HT1080 (cell line): ENCODE results near the gene ZNF350. TPM values are rescaled to one million over a fixed set of nuclear protein-coding genes. Genes with fewer than 3 reads are reported as not detected.
"Not testable (repeated sequence)": the region's sequence is repeated elsewhere in the genome, so short reads cannot be mapped to it uniquely, and the experiment has no call there.

Experiments used
- DNase-seq: peaks from one replicate; pipeline ENCODE4 v3.0.0-alpha.2; 2015; ENCODE audit warnings: low read depth
- polyA plus RNA-seq, 2 experiments: library from polyadenylated mRNA; depleted of rRNA; stranded (reverse); fragments of >200 nt; gene quantifications; 2 replicates each; pipeline ENCODE4 v1.2.3, GENCODE V29; 2015
- total RNA-seq: library from RNA; depleted of rRNA; stranded (reverse); fragments of >200 nt; shearing (Covaris generic); gene quantifications from 2 replicates; pipeline ENCODE4 v1.2.3, GENCODE V29; 2014; rRNA removed

The ZNF350 gene
- 3.9 and 5.8 TPM in 2 replicates for total RNA-seq
- 3.1 and 3.8 TPM in 2 replicates for polyA plus RNA-seq (2015; cell fraction: cytosol; rRNA removed)
- 5.7 and 9.5 TPM in 2 replicates for polyA plus RNA-seq (2015; cell fraction: nucleus; rRNA removed)

DNA sequence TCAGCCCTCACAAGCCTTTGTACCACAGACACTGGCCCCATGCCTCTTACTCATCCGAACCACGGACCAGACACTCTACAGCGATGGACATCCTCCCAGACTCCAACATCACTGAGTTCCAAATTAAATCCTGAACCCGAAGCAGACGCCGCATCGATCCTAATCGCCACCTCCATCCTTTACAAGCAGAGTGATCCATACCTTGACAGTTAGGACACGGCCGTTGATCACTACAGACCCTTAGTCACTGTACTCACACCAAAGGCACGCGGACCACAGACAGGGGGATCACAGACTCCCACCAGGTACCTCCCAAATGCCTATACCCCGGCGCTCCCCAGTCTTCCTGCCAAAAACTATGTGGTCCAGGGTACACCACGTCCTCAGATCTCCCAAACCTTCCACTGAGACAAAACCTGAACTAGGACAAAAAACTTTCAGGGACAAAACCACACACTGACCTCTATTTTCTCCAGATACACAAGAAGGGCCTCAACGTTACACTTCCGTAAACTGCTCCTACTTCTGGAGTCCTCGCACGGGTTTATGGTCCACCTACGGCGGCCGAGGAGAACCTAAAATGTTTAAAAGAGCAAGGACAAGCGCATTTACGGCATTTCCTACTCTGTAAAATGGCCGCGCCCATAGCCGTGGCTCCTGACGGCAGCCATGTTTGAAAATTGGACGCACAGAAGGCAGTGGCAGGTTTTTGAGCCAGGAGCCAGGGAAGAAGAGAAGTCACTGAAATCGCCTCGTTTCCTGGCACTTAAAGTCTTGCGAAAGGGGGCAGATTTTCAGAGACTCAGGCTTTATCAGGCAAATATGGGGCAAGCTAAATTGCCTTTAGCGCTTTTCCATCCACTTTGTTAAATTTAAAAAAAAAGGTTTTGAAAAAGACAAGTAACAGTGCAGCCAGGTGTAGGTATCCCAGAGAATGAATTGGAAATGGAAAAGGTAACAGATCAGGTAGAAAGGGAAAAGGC is at the start of gene ZNF350:
Gene ZNF350, minus strand, starts transcription at position 532 of the 983 bp plus-strand sequence. CDS start 12,480 bp downstream, outside the sequence.
- DNase-seq = peak; percentile 90

DNA sequence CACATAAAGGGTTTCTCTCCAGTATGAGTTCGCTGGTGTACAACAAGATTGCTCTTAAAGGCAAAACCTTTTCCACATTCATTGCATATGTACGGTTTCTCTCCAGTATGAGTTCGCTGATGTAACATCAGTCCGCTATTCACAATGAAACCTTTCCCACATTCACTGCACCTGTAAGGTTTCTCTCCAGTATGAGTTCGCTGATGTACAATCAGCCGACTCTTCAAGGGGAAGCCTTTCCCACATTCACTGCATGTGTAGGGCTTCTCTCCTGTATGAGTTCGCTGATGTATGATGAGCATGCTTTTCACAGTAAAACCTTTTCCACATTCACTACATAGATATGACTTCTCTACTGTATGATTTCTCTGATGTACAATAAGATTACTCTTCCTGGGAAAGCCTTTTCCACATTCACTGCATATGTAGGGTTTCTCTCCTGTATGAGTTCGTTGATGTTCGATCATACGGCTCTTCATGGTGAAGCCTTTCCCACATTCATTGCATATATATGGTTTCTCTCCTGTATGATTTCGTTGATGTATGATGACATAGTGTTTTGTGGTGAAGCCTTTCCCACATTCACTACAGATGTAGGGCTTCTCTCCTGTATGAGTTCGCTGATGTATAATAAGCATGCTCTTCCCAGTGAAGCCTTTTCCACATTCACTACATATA is 47.5 kb upstream of the ZNF350 start:
- DNase-seq = no peak

DNA sequence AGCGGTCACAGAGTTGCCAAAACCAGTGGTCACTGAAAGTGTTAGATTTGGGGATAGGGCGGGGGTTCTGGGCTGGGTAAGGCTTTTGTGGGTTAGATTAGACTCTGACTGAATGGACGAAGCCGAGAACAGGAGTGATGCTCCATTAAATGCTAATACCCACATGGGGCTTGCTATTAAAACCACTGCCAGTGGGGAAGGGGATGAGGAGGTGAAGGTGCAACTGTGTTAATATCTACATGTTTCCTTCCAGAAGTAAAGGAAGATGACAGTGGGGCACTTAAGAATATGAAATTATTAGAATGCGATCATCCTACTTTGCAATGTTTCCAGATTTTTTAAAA is 42.1 kb upstream of the ZNF350 start:
- DNase-seq = no peak

DNA sequence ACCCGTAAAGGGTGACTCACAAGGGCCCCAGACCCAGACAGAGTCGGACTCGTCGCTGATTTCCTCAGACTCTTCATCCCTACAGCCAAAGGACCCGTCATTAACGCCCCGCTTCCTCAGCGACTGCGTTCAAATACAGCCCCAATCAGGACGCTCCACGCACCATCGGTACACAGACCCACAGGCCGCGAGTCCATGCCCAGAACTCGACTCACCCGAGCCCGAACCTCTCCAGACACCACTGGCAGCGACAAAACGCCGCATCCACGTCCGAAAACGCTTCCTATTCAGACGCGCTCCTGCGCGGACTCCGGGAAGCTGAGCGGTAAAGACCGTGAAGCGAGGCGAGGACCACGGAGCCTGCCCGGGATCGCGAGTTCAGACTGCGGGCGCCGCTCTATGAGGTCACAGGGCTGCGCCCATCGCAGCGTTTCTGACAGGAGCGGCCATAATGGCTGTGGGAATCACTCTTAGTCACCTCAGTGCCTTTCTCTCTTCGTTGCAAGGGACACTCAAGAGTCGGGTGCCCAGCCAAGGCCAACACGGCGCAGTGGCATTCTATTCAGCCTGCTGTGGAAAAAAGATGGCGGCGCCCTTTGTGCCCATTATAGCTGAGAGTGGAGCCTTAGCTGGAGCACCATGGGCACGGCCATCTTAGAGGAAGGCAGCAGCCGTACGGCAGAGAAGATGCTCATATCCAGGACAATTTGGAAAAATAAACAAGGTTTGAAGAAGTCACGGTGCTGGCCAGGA is 41.6 kb upstream of the ZNF350 start, which contains the start of gene ZNF614:
Gene ZNF614, minus strand, starts transcription at position 353 of the 753 bp plus-strand sequence. CDS start 2,634 bp downstream, outside the sequence.
- DNase-seq = peak; percentile 85

DNA sequence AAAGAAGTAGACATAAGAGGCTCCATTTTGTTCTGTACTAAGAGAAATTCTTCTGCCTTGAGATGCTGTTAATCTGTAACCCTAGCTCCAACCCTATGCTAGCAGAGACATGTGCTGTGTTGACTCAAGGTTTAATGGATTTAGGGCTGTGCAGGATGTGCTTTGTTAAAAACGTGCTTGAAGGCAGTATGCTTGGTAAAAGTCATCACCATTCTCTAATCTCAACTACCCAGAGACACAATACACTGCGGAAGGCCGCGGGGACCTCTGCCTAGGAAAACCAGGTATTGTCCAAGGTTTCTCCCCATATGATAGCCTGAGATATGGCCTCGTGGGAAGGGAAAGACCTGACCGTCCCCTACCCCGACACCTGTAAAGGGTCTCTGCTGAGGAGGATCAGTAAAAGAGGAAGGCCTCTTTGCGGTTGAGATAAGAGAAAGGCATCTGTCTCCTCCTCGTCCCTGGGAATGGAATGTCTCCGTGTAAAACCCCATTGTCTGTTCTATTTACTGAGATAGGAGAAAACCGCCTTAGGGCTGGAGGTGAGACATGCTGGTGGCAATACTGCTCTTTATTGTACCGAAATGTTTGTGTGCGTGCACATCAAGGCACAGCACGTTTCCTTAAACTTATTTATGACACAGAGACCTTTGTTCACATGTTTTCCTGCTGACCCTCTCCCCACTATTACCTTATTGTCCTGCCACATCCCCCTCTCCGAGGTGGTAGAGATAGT is 39.8 kb upstream of the ZNF350 start:
- not testable (repeated sequence) for DNase-seq

DNA sequence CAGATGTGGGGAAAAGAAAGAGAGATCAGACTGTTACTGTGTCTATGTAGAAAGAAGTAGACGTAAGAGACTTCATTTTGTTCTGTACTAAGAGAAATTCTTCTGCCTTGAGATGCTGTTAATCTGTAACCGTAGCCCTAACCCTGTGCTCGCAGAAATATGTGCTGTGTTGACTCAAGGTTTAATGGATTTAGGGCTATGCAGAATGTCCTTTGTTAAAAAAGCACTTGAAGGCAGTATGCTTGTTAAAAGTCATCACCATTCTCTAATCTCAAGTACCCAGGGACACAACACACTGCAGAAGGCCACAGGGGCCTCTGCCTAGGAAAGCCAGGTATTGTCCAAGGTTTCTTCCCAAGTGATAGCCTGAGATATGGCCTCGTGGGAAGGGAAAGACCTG is 37.8 kb upstream of the ZNF350 start:
- DNase-seq = not testable (repeated sequence)

DNA sequence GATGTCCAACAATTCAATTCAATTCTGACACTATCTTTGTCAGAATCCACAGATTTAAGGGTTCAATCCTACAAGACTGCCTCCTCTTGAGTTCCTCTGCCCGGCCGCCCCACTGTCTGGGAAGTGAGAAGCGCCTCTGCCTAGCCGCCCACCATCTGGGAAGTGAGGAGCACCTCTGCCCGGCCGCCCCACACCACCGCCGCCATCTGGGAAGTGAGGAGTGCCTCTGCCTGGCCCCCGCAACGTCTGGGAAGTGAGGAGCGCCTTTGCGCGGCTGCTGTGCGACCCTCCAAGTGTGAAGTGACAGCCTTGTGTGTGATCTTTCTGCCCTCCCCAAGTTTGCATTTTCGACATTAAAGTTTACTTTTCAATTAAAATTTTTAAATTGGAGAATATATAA is 35.6 kb upstream of the ZNF350 start:
- DNase-seq = no peak

DNA sequence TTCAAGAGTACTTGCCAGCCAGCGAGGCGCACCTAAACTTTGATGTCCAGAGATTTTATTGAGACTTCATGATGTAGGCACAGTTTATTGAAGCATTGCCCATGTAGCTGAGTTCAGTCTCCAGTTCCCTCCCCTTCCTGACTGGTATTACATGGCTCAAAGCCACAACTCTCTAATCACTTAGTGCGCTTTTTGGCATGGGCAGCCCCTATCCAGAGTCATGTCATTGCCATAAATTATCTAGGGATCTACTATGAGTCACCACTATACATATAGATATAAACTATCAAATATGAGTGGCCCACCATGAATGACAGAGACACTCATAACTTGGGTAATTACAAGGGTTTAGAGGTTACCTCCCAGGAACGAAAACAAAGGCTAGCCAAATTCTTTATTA is 33.9 kb upstream of the ZNF350 start:
- no peak for DNase-seq

DNA sequence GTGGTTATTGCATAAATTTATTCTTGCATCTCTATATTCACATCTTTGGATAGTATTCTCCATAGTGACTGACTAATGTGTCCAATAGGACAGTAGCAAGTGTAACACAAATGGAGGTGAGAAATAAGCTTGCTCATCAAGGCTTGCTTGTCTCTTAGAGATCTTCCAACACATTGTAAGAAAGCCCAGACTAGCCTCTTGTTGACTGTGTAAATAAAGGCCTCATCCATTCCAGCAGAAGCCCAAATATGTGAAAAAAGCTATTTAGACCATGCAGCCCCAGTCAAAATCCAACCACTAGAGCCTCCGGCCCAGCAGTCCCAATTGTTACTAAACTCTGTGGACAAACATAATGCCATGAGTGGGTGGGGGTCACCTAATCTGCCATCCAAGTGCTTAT is 24.0 kb upstream of the ZNF350 start:
- DNase-seq = no peak

DNA sequence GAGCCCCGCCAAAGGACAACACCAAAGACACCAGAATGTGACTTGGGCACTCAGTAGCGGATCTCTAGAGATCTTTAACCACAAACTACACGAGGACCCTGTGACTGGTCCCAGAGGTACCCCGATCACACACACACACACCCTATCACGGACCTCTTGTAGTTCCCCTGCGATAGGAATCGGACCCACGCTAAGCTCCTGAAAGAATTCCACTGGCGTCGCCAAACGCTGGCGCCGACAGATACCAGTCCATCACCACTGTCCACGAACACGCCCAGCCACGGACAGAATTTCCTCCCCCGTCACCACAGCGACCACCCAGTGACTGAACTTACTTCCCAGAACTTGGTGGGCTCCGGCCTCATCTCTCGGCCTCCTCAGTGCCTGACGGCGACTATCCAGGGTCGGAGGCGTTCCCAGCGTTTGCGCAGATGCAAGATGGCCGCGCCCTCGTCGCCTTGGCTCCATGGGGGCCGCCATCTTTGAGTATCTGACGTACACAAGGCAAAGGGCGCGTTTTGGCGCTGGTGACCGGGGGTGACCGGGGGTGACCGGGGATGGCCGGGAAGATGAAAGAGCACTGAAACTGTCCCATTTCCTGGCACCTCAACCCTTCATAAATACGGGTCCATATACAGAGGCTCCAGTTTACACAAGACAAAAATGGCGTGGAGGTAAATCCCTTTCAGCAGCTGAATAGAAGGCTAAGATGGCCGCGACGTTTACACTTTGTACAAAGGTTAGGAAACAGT is 21.3 kb upstream of the ZNF350 start, which contains the start of gene ZNF615:
Gene ZNF615, minus strand, starts transcription at position 406 of the 752 bp plus-strand sequence. CDS start 4,500 bp downstream, outside the sequence.
- DNase-seq = peak; percentile 73

DNA sequence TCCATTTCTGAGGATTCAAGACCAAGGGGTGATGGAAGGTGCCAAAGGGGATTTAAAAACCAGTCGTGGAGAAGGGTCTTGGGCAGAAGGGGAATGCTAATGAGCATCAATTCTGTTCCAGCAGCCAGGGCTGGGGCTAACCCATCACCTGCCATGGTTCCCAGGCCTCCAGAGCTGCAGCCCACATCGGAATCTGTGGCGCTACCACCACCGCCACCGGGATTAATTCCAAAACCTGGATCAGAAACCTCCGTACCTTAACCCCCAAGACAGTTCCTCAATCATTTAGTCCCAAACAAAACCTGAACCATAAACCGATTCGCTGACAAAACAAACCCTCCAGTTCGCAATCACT is 20.8 kb upstream of the ZNF350 start:
- no peak for DNase-seq

DNA sequence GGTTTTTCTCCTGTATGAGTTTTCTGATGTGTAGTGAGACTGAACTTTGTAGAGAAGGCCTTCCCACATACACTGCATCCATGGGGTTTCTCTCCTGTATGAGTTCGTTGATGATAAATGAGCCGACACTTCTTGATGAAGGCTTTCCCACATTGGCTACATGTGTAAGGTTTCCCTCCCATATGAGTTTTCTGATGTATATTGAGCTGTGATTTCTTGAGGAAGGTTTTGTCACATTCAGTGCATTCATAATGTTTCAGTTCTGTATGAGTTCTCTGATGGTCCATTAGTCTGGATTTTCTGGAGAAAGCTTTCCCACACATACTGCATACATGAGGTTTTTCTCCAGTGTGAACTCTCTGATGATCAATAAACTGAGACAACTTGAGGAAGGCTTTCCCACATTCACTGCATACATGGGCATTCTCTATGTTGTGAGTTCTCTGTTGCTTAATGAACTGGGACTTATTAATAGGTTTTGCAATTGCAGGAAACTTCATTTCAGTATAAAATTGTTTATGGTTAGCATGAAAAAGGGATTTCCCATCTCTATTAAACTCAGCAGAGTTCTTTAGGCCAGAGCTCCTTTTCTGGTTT is 7.5 kb upstream of the ZNF350 start:
- no peak for DNase-seq

DNA sequence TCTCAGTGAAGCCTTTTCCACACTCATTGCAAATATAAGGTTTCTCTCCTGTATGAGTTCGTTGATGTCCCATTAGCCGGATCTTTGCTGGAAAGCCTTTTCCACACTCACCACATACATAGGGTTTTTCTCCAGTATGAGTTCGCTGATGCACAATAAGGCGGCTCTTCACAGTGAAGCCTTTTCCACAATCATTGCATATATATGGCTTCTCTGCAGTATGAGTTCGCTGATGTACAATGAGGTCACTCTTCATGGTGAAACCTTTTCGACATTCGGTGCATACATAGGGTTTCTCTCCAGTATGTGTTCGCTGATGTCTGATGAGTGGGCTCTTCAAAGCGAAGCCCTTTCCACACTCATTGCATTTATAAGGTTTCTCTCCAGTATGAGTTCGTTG is 6.8 kb upstream of the ZNF350 start:
- DNase-seq = no peak

DNA sequence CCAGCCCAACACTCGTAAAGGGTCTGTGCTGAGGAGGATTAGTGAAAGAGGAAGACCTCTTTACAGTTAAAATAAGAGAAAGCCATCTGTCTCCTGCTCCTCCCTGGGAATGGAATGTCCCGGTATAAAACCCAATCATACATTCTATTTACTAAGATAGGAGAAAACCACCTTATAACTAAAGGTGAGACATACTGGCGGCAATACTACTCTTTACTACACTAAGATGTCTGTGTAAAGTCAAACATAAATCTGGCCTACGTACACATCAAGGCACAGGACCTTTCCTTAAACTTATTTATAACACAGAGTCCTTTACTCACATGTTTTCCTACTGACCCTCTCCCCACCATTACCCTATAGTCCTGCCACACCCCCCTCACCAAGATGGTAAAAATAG is 3.3 kb downstream of the ZNF350 start:
- no peak for DNase-seq

DNA sequence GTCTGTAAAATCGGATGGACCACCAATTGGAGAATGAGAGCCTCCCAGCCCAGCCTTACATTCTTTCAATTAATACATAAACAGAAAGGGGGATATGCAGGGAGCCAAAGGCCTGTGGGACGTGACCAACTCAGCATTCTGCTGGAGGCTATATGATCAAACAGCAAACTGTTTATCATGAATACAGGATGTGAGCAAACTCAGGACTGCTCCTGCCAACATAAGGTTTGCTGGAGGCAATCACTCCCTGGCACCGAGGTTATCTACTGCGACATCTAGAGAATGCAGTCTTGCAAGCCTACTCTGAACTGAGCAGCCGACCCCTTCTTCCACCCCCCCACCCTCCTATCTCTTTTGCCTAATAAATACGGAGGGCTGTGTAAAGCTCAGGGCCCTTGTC is 5.7 kb downstream of the ZNF350 start:
- not testable (repeated sequence) for DNase-seq

DNA sequence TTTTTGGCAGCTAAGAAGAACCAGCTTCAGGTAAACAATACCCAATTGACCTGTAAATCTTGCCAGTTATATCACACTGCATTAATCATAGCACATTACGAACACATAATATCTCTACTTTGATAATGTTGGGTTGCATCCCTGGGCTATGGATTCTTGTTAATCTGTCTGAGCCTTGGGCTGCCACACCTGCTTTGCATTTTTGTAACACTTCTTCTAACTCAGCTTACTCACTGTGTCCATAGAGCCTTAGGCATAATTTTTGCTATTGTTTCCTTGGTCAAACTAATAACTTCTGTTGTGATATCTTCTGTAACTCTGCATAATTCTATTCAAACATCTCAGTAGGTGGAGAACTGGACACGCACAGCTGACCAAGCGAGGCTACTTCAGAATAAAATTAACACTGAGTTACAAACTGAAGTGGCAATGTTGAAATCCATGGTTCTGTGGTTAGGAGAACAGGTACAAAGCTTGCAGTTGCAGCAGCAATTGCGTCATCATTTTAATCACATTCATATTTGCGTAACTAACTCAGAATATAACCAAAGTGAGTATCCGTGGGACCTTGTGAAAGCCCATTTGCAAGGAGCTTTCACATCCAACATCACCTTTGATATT is 6.4 kb downstream of the ZNF350 start:
- DNase-seq = no peak

DNA sequence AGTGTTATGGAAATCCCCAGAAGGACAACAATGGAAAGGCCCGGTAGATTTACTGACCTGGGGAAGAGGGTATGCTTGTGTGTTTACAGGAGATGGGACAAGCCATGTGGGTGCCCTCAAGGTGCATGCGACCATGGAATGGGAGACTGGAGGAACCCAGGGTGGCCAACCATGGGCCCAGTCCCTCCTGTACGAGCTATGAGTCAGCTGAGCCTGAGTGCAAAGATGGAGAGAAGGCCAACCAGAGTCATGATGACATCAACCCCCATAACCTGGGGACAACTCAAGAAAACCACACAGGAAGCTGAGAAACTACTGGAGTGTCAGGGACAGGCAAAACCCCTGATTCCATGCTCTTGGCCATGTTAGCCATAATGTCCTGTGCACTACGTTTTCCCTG is 7.8 kb downstream of the ZNF350 start:
- DNase-seq = peak; percentile 42

DNA sequence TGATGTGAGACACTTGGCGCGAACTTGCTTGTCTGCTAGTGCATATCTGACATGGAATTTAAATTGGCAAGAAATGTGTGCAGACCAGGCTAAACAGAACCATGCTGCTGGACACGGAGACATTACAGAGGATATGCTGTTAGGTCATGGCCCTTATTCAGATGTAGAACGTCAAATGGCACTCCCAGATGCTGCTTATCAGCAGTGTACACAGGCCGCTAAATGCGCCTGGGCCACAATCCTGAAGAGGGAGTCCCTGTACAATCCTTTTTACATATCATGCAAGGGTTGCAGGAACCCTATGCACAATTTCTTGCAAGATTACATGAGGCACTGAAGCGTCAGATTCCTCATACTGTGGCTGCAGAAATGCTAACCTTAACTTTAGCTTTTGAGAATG is 9.3 kb downstream of the ZNF350 start:
- DNase-seq = no peak

DNA sequence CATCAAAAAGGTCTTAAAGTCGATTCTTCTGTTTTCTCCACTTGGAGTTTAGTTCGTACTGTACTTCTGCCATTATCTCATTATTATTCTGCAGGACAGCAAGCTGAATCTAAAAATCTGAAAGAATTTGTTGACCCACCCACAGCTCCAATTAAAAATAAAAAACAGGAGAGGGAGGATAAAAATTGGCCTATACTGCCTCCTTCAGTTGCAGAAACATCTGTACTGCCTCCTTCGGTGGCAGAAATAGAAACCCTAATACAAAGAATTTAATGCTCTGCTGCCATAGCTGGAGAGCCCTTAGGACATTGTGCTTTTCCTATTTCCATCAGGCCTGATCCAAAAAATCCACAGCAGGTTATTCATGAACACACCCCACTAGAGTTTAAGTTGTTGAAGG is 9.8 kb downstream of the ZNF350 start:
- no peak for DNase-seq
